ENCODE measurements around the gene PCDHGA4.
"Not testable (repeated sequence)": the region's sequence is repeated elsewhere in the genome, so short reads cannot be mapped to it uniquely, and the experiment has no call there.

PCDHGA4 gene

GRCh38 chr5:141393267-141393666, 38.4 kb downstream of the PCDHGA4 start:
- no peak for TF ChIP-seq CTCF (conservative IDR thresholded peaks at IDR 0.05; ENCODE audit: low read depth)
- POLR2A ChIA-PET (ENCODE audit: low non-redundant PET): no interaction called here
- DNase-seq (ENCODE audit: low spot score): no peak
- H3K27ac ChIP-seq: no peak overlapping the region
- CTCF ChIA-PET: interaction anchor here (0.6 to 1.2 kb wide), 2 partner anchors 15 to 1946 kb away, joined by 3 read pairs; partner anchors contain the start of gene PCDHGB6

GRCh38 chr5:141394401-141395187, 39.8 kb downstream of the PCDHGA4 start:
- DNase-seq (ENCODE audit: low spot score); POLR2A ChIA-PET (ENCODE audit: low non-redundant PET); H3K27ac ChIP-seq: not testable (repeated sequence)
- CTCF ChIA-PET: interaction anchor here (0.8 to 1.7 kb wide), 3 partner anchors 21 to 82 kb away, joined by 3 to 8 read pairs (median 4); partner anchors contain the start of genes PCDHGA1 and PCDHGA6

- POLR2A ChIA-PET (ENCODE audit: low non-redundant PET): not testable (repeated sequence)
- CTCF ChIA-PET: interaction anchor here (0.6 to 2.2 kb wide), 10 partner anchors 11 to 166 kb away, joined by 3 to 13 read pairs (median 4); partner anchors contain the start of genes PCDHGA1, PCDHGB4 and PCDHGC3
- TF ChIP-seq CTCF (conservative IDR thresholded peaks at IDR 0.05; ENCODE audit: low read depth): peak; percentile 77
- DNase-seq (ENCODE audit: low spot score): peak; percentile 48
- 0 out of 2 replicates have a peak within 1 kb of the TSS, but pooled peaks have one; percentile 20 for H3K27ac ChIP-seq
Observed at GRCh38 chr5:141397756-141398551, 43.1 kb downstream of the PCDHGA4 start, which contains the start of gene PCDHGB5. PCDHGB5 (plus strand) TSS chr5:141397947; CDS start chr5:141398128, 181 bp downstream.

- ChIA-PET POLR2A (ENCODE audit: low non-redundant PET) (no interaction called here), CTCF (interaction anchor here (1.7 kb wide), 1 partner anchor 68 kb away, joined by 4 read pairs; the partner anchor contains the start of gene PCDHGA1)
- DNase-seq (ENCODE audit: low spot score): no peak
- TF ChIP-seq CTCF (conservative IDR thresholded peaks at IDR 0.05; ENCODE audit: low read depth): no peak
- H3K27ac ChIP-seq: no peak overlapping the region
Observed at GRCh38 chr5:141398608-141399007, 43.8 kb downstream of the PCDHGA4 start.

GRCh38 chr5:141399555-141400258, 44.9 kb downstream of the PCDHGA4 start:
- no peak for DNase-seq (ENCODE audit: low spot score)
- POLR2A ChIA-PET (ENCODE audit: low non-redundant PET): no interaction called here
- CTCF ChIA-PET: interaction anchor here (0.5 kb wide), 1 partner anchor 9 kb away, joined by 3 read pairs; no protein-coding TSS in a partner anchor
- no peak for TF ChIP-seq CTCF (conservative IDR thresholded peaks at IDR 0.05; ENCODE audit: low read depth)
- no peak overlapping the region for H3K27ac ChIP-seq

GRCh38 chr5:141402553-141403243, 47.9 kb downstream of the PCDHGA4 start, which contains the start of gene PCDHGA9:
PCDHGA9 (plus strand) TSS chr5:141402778; CDS start chr5:141402953, 175 bp downstream.
- no peak within 1 kb of the TSS for H3K27ac ChIP-seq
- TF ChIP-seq CTCF (conservative IDR thresholded peaks at IDR 0.05; ENCODE audit: low read depth): peak; percentile 23; the same call in 1 of the 2 replicates
- DNase-seq (ENCODE audit: low spot score): peak; percentile 47
- ChIA-PET CTCF (interaction anchor here (0.6 to 1.4 kb wide), 9 partner anchors 15 to 516 kb away, joined by 3 to 7 read pairs (median 5); partner anchors contain the start of genes PCDHAC1 and PCDHGB7), POLR2A (ENCODE audit: low non-redundant PET) (interaction anchor here (1.1 kb wide), 1 partner anchor 107 kb away, joined by 3 read pairs; no protein-coding TSS in a partner anchor)
